DMS 273 (cell line): Measurements from ENCODE around the gene SLC34A2.
"Not testable (repeated sequence)": the region's sequence is repeated elsewhere in the genome, so short reads cannot be mapped to it uniquely, and the experiment has no call there.

Source experiments
- DNase-seq: peaks from one replicate; lab custom pipeline; 2025; ENCODE audit not compliant: unreplicated experiment; lab: John Stamatoyannopoulos, UW

SLC34A2 gene

GRCh38 chr4:25654971-25655963 lies at the start of gene SLC34A2:
Gene SLC34A2, plus strand, starts transcription at chr4:25655851. Its CDS starts 6,650 bp downstream, at chr4:25662501.
- peak; percentile 46 for DNase-seq

DNA sequence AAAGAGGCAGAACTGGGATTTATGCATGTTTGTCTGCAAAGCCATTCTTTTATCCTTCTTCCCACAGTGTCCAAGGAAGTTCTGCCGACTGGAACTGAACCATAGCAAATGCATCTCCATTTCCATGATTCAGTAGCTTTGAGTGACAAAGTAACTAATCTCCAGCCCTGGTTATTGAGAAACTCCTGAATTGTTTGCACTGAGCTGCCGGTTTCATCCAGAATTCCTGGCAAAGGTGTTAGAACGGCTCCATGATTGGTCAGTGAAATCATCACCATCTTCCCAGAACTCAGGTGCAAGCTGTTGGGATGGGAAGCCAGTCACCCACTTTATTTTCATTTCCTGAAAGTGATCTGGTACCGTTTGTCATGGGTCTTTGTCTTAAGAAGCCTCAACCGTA lies 47.0 kb upstream of the SLC34A2 start:
- no peak for DNase-seq

DNA sequence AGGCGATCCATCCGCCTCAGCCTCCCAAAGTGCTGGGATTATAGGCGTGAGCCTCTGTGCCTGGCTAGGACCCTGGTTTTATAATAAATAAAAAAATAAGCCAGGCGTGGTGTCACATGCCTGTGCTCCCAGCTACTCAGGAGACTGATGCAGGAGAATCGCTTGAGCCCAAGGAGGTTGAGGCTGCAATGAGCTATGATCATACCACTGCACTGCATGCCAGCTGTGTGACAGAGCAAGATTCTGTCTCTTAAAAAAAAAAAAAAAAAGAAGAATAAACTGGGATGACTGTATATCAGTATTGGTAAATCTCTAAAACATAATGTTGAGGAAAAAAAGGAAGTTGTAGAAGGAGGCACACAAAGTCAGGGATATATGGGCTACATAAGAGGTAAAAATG lies 45.7 kb upstream of the SLC34A2 start:
- no peak for DNase-seq

GRCh38 chr4:25613613-25614012 lies 42.0 kb upstream of the SLC34A2 start:
- DNase-seq, result not testable (repeated sequence)

GRCh38 chr4:25614807-25615206 lies 40.8 kb upstream of the SLC34A2 start:
- no peak for DNase-seq

DNA sequence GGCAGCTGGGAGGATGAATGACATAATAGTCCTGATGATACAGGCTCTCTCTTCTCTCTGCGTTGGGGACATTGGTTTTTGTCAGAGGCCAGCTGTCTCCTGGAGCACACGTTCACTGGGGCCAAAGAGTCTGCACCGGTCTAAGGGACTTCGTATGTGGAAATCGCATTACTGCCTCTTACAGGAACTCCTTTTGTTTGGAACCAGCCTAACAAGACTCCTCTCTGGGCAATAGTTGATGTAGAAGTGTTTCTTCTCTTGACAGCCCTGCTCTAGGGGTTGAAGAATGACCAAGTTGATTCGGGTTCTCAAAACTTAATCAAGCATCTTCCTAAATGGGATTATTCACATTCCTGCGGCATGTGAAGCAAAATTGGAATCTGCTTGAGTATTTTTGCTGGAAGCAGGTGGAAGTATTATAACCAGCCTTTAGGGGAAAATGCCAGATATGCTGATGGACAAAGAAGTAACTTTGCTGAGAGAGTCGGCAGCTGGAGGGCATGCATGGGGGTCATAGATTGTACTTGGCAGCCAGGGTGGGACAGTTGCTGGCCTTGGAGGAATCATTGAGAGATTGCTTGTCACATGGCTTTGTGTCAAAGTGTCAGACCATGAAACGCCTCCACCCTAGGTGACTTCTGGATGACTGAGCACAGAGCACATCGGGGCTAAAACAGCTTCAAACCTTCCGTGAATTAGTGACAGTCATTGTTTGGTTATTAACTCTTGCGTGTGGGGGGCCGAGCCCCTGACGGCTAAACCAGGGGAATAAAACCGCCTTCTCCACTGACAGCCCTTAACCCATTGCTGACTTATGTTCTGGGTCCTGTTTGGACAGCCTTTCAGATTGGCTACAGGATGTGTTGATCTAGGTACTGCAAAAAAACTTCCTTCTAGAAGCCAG lies 34.4 kb upstream of the SLC34A2 start:
- no peak for DNase-seq

DNA sequence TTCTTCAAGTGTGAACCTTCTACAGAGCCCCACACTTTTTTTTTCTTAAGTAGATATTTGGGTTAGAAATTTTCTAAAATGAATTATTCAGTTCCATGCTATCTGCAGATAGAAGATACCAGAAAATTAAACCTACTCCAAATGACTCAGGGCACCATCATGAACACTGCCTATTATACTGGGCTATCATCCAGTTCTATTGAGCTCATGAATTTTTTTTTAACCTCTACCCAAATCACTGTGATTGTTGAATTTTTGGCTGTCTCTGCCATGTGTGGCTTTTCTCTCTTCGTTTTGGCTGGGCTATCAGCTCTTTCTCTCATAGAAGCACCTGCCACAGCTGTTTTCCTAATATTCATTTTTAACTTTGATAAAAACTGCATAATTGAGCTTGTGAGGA lies 31.0 kb upstream of the SLC34A2 start:
- no peak for DNase-seq

DNA sequence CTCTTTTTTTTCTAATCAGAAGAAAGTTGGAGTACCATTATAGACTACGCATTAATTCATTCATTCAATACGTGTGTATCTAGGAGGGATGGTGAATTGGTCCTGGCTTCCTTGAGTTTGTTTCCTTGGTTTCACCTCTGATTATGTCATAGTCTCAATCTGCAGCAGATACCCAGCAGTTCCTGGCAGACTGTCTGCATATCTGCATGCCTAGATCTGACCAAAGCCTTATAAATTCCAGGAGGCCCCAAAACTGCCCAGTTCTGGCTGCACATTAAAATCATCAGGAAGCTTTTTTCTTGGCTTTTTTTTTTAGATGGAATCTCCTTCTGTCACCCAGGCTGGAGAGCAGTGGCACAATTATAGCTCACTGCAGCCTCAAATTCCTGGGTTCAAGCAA lies 27.2 kb upstream of the SLC34A2 start:
- no peak for DNase-seq

- DNase-seq, result no peak
These were observed 23.5 kb upstream of the SLC34A2 start for GRCh38 chr4:25632135-25632534.

- DNase-seq, result no peak
These were observed 22.1 kb upstream of the SLC34A2 start for GRCh38 chr4:25633541-25633940.

DNA sequence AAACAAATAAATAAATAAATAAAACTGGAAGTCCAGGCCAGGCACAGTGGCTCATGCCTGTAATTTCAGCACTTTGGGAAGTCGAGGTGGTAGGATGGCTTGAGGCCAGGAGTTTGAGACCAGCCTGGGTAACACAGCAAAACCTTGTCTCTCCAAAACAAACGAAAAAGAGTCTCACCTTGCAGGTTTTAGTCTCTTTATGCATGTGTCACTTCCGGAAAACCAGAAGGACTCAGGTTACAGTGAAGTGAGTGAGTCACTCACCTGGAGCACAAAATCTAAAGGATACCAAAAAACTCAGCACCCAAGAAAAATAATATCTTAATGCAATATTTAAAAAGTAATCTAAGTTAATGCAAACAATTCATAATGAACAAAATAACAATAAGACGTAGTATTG lies 20.1 kb upstream of the SLC34A2 start:
- DNase-seq, result no peak

GRCh38 chr4:25637581-25638220 lies 17.9 kb upstream of the SLC34A2 start:
- no peak for DNase-seq

DNA sequence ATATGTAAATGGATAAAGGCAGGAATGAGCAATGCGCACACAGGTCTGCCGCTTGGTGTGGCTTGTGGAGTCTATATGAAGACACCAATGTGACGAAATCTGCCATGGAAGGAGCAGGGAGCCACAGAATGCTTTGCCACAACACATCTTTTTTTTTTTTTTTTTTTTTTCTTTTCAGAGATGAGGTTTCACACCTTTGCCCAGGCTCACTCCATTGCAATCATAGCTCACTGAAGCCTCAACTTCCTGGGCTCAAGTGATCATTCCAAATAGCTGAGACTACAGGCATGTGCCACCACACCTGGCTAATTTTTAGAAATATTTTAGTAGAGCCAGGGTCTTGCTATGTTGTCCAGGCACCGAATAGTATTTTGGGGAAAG lies 17.4 kb upstream of the SLC34A2 start:
- DNase-seq, result no peak

DNA sequence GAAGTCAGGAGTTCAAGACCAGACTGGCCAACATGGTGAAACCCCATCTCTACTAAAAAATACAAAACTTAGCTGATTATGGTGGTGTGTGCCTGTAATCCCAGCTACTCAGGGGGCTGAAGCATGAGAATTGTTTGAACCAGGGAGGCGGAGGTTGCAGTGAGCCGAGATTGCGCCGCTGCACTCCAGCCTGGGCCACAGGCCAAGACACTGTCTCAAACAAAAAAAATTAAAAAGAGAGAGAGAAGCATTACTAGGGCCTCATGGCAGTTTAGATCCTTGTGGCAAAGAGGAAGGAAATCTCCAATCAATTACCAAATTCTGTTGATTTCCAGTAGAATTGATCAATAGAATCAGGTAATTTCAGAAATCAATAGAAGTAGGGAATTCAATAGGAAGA lies 16.8 kb upstream of the SLC34A2 start:
- no peak for DNase-seq

GRCh38 chr4:25650311-25650710 lies 5.3 kb upstream of the SLC34A2 start:
- DNase-seq, result no peak

GRCh38 chr4:25651682-25652081 lies 4.0 kb upstream of the SLC34A2 start:
- no peak for DNase-seq

- DNase-seq, result no peak
These were observed 1.4 kb upstream of the SLC34A2 start for GRCh38 chr4:25654031-25654970.

DNA sequence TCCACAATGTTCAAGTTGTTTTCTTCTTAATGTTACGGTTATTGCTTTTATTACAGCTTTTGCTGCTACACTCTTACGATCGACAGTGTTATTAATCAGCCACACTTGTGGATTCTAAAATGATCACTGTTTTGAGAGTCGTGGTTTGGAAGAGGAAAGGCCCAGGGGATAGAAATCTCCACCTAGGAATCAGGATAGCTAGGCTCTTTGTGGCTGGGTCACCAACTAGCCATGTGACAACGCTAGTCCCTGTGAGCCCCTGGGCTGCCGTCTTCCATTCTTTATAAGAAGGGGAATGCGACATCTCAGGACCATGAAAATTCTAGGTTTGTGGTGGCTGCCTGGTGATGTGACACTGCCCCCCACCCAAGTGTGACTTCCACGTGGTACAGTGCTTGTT lies 380 bp downstream of the SLC34A2 start:
- no peak for DNase-seq

DNA sequence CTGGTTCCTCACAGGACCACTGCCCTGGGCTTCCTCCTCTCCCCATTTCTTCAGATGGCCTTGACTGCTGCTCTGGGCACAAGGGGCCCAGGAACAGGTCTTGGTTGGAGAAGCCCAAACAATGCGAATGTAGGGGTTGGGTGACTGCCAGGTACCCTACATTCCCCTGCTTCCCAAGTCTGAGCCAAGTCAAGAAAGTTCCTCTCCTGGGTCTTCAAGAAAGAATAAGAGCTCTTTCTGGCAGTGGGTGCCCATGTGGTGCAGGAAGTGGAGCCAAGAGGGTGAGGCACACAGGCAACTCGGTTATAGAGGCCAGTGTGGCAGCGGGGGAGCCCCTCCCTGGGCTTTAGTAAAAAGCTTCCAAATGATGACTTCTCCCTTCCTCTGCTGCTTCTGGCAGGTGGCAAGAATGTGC lies 2.7 kb downstream of the SLC34A2 start:
- DNase-seq, result no peak

DNA sequence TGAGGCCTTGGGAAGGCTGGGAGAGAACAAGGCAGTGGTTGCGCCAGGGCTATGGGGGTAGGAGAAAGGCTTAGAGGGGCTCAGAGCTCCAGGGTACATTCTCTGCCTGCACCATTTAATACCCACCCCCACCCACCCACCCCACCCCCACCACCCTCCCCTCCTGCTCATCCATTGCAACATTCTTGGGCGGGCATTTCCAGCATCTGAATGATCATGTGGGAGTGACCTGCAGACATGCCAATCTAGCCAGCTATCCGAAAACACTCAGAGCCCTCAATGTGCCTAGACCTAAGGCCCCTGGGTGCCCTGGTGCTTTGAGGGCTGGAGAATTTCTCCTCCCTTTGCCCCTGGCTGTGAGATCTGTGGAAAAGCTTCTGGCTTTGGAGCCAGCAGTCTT lies 3.1 kb downstream of the SLC34A2 start:
- no peak for DNase-seq
